ENCODE data around the gene PPP1R12C.
"Not testable (repeated sequence)": the region's sequence is repeated elsewhere in the genome, so short reads cannot be mapped to it uniquely, and the experiment has no call there.

The PPP1R12C gene

GRCh38 chr19:55116859-55117662 is at the start of gene PPP1R12C:
TSS of gene PPP1R12C (minus strand) at chr19:55117637. CDS start at chr19:55117543, 94 bp downstream.
- no peak for DNase-seq

DNA sequence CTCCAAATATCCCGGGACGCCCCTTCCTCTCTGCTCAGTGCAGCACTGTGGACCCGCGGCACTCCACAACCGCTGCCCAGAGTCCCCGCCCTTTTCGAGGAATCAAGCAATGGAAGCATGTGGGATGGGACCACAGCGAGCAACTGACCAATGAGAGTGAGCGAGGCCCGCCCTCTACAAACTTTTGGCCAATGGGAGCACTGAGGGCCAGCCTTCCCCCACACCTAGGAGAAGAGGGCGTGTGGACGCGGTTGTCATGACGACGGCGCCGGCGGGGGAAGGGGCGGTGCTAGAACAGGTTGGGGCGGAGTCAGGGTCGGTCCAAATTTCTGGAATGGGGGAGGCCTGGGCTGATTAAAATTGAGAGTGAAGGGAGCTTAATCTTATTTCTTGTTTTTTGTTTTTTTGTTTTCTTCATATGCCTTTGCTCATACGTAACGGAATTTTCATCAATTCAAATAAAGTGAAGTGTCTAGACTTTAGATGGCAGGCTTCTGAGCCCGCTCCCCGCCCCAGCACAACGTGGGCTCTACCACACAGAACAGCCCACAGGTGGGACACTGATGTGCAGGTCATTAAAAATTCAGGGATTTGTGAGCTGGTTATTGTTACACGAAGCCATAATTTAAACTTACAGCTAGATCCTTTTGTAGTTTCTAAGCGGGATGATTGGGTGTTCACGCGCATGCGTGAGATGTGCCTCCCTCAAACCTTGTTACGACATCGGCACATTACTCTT is 49.3 kb upstream of the PPP1R12C start, which contains the start of gene DNAAF3:
Gene DNAAF3, minus strand, starts transcription at position 84 of the 739 bp plus-strand sequence. CDS start 200 bp downstream, outside the sequence.
- DNase-seq = peak; percentile 78

- DNase-seq = peak; percentile 66
Observed at GRCh38 chr19:55165952-55166529, 48.6 kb upstream of the PPP1R12C start.

- no peak for DNase-seq
Observed at GRCh38 chr19:55161571-55162322, 44.3 kb upstream of the PPP1R12C start.

- no peak for DNase-seq
Observed at GRCh38 chr19:55160986-55161365, 43.5 kb upstream of the PPP1R12C start.

DNA sequence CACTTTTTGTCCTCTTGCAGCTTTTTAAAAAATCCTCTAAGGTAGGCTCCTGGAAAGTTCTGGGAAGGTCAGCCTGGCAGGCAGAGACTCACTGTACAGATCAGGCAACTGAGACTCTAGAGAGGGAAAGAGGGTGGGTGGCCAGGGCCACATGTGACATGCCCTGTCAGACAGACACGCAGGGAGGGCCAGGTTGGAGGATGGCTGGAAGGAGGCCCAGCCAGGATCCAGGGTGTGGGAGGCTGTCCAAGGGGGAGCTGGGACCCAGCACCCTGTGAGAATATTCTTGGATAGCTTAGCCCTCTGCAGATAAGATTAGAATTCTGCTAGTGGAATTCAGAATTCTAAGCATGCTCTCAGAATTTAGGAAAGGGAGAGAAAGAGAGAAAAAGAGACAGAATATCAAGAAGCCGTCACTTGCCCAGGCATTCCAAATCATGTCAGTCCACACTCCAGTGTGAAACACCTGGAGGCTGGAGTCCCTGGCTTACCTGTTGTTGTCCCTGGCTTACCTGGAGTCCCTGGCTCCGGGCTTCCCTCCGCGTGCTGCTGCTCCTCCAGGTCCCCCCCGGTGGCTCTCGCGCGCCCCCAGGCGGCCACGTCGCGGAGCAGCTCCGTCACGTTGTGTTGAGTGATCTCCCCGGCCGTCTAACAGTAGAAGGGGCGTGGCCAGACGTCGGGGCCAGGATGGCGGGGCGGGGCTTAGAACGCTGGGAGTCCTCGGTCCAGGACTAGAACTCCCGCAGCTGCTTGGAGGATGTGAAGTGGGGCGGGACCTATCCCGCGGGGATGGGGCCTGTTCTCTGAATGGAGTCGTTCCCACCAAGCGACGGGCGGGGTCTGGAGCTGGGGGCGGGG is 42.9 kb upstream of the PPP1R12C start:
- no peak for DNase-seq

DNA sequence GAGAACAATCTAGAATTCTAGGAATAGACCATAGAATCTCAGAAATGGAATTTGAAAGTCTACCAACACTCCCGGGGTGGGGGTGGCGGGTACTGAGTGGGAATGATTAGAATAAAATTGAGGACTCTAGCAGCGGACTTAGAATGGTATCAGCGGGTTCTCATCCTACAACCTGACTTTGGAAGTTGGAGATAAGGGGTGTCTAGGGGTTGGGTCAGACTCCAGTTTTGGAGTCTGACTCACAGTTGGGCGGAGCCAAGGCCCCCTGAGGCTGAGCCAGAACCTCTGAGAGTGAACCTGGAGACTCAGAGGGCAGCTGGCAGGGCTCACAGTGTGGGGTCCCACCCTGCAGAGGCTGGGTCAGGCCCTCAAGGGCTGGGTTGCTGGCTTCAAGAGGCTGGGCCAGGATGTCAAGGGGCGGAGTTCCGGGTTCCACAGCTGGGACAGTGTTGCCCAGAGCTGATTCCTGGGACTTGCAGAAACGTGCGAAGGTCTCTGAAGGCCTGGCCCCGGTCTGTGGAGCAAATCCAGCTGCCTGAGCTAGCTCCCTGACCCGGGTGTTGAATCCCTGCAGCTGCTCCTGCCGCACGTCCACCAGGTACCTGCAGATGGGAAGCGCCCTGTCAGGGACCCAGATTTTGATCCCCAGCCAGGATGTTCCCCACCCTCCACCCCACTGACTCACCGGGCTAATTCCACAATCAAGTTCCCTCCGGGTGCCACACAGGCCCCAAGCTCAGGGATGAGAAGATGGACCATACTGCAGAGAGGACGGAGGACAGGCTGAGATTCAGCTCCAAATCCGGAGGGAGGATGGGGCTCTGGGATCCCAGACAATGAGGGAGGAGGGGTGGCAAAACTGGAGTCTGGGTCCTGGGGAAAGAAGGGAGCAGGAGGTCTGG is 41.7 kb upstream of the PPP1R12C start:
- no peak for DNase-seq

- no peak for DNase-seq
Observed at GRCh38 chr19:55158423-55158822, 41.0 kb upstream of the PPP1R12C start.

DNA sequence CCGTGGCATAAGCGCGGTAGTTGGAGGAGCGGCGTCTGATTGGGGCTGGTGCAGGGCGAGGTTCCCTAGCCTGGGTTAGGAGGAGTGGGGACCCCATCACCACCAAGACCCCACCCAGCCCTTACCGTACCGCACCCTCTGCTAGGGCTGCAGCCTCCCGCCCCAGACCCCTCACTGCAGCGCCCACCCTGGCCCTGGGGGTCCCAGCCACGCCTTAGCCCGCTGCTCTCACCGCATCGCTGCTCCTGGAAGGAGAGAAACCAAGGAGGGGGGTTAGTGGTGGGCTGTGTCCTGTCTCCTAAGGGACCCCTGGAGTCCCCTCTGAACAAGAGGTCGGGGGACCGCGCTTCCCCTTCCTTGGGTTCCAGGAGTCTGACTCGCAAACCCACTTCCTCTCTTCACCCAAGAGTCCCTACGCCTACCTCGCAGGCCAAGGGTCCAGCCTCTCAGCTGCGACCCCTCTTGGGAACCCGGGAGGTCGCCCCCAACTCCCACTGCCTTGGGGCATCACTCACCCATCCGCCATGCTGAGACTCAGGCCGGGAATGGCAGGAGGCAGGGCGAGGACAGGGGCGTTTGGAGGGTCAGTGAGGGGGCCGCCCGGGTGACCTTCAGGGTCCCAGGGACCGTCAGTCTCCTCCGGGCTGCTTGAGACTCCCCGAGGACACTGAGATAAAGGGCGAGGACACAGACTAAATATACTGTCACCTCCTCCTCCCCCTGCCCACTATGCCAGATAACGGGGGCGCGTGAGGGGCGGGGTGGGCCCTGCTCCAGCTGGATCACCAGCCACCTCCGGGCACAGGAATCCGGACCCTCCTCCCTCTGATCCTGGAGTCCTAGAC is 39.8 kb upstream of the PPP1R12C start, which contains the start of gene TNNI3:
Gene TNNI3, minus strand, starts transcription at position 669 of the 845 bp plus-strand sequence. Its CDS starts 143 bp downstream, at position 526.
- DNase-seq = no peak

GRCh38 chr19:55156202-55157063 is 39.0 kb upstream of the PPP1R12C start:
- no peak for DNase-seq

DNA sequence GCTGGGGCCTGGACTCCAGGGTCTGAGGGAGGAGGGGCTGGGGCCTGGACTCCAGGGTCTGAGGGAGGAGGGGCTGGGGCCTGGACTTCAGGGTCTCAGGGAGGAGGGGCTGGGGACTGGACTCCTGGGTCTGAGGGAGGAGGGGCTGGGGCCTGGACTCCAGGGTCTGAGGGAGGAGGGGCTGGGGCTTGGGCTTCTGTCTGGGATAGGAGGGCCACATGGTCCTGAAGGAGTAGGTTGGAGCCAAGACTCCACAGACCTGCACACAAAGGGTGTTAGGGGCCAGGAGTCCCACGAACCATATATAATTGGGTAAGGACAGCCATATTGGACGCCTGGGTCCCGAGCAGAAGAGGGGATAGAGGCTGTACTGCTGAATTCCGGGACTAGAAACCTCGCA is 38.3 kb upstream of the PPP1R12C start:
- DNase-seq = not testable (repeated sequence)

DNA sequence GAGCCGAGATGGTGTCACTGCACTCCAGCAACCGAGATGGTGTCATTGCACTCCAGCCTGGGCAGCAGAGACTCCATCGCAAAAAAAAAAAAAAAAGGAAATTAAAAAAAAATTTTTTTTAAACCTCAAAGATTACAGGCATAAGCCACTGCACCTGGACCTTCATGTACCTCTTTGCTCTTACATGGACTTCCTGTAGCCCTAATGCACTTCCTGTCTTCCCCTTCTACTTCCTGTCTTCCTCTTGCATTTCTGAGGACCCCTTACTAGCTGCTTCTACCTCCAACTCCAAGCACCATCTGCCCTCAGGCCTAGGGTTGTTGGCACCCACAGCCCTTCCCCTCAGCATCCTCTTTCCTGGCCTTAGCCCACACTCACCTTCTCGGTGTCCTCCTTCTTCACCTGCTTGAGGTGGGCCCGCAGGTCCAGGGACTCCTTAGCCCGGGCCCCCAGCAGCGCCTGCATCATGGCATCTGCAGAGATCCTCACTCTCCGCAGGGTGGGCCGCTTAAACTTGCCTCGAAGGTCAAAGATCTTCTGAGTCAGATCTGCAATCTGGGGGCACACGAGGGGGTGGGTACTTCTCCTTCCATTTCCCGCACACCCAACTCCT is 36.3 kb upstream of the PPP1R12C start:
- DNase-seq = no peak

DNA sequence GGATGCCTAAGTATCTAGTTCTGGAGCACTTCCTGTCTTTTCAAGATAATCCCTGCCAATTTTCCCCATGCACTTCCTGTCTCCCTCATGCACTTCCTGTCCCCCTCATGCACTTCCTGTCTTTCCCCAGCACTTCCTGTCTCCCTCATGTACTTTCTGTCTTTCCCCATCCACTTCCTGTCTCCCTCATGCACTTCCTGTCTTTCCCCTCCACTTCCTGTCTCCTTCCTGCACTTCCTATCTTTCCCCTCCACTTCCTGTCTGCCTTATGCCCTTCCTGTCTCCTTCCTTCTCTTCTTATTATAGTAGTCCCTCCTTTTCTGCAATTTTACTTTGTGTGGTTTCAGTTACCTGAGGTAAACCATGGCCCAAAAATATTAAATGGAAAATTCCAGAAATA is 34.6 kb upstream of the PPP1R12C start:
- no peak for DNase-seq

DNA sequence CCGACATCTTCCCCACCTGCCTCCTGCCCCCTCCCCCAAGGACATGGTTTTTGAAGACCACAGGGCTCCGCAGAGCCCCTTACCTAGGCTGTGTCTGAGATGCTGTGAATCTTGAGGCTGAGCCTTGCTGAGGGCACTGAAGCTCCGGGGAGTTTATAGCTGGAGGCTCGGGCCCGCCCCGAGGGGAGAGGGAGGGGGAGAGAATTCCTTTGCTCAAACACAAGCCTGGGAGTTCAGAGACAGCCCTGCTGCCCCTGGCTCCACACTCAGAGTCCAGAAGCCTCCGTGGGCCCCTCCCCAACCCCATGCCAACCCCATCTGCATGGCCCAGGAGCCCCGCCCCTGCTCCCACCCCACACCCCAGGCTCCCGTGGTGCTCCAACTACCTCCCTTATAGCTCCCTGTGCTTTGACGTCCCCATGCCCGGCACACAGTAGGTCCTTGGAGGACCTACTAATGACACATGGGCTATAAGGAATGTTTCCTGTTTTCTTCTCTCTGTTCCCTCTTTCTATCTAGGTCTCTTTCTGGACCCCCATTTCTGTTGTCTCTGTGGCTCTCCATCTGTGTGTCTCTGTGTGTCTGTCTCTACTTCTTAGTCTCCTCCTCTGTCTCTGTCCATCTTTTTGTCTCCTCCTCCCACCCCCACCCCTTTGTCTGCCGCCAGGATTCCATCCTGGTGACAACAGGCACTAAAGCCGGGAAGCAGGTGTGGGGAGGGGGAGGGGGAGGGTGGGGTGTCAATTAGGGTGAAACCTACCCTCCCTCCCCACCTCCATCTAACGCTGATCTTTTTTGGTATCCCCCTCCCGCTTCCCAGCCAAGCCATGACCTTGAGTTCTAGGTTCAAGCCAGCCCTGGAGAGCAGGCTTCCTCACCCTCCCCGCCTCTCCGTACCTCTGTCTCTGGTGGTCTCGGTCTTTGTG is 31.9 kb upstream of the PPP1R12C start, which contains the start of gene TNNT1:
Gene TNNT1, minus strand, starts transcription at position 129 of the 926 bp plus-strand sequence. CDS start 2,049 bp downstream, outside the sequence.
- DNase-seq = no peak

DNA sequence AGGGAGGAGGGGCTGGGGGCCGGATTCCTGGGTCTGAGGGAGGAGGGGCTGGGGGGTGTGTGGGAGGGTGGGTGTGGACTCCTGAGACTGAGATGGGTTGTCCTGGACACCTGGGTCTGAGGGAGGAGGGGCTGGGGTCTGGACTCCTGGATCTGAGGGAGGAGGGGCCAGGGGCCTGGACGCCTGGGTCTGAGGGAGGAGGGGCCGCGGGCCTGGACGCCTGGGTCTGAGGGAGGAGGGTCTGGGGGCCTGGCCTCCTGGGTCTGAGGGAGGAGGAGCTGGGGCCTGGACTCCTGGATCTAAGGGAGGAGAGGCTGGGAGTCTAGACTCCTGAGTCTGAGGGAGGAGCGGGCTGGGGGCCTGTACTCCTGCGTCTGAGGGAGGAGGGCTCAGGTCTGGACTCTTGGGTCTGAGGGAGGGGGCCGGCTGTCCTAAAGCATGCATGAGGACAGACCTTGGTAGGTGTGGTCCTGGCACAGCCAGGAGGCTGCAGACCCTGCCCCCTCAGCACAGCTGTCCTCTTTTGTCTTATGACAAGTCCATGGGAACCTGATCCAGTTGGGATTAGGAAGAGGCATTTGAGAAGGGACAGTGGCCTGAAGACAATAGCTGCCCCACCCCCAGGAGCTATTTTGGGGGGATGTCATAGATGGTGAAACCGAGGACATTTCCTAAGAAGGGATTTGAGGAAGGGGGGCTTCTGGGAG is 30.3 kb upstream of the PPP1R12C start:
- no peak for DNase-seq

GRCh38 chr19:55146705-55147273 is 29.4 kb upstream of the PPP1R12C start:
- no peak for DNase-seq

Data from SIG-M5 (cell line).